GM18867 (cell line): ENCODE data around the gene KSR2.
"Not testable (repeated sequence)": the region's sequence is repeated elsewhere in the genome, so short reads cannot be mapped to it uniquely, and the experiment has no call there.

Source experiments
- ATAC-seq: cut with Tn5 transposase; IDR thresholded peaks from one replicate; pipeline ENCODE4 v1.9.1; 2021; ENCODE audit warnings: mild to moderate bottlenecking, moderate library complexity; ENCODE audit not compliant: unreplicated experiment

Gene KSR2

GRCh38 chr12:117968826-117969659 lies at the start of gene KSR2:
Gene KSR2, minus strand, starts transcription at chr12:117968990. Its CDS starts 735 bp downstream, at chr12:117968255.
- ATAC-seq = peak; percentile 84

- no peak for ATAC-seq
Observed at GRCh38 chr12:118017926-118018325, 49.1 kb upstream of the KSR2 start.

GRCh38 chr12:118016424-118017264 lies 47.9 kb upstream of the KSR2 start, which contains the start of gene RFC5:
Gene RFC5, plus strand, starts transcription at chr12:118016703. Its CDS starts 125 bp downstream, at chr12:118016828.
- ATAC-seq = peak; percentile 98

GRCh38 chr12:118015944-118016343 lies 47.2 kb upstream of the KSR2 start:
- no peak for ATAC-seq

GRCh38 chr12:118015306-118015705 lies 46.5 kb upstream of the KSR2 start:
- no peak for ATAC-seq

- no peak for ATAC-seq
Observed at GRCh38 chr12:118013283-118013682, 44.5 kb upstream of the KSR2 start.

GRCh38 chr12:118011961-118012360 lies 43.2 kb upstream of the KSR2 start:
- ATAC-seq = no peak

- no peak for ATAC-seq
Observed at GRCh38 chr12:118011377-118011776, 42.6 kb upstream of the KSR2 start.

GRCh38 chr12:118010903-118011302 lies 42.1 kb upstream of the KSR2 start:
- ATAC-seq = no peak

- ATAC-seq = not testable (repeated sequence)
Observed at GRCh38 chr12:117999806-118000205, 31.0 kb upstream of the KSR2 start.

GRCh38 chr12:117998719-117999118 lies 29.9 kb upstream of the KSR2 start:
- ATAC-seq = no peak

GRCh38 chr12:117994551-117995438 lies 26.0 kb upstream of the KSR2 start:
- ATAC-seq = no peak

GRCh38 chr12:117986705-117987469 lies 18.1 kb upstream of the KSR2 start:
- no peak for ATAC-seq

- ATAC-seq = no peak
Observed at GRCh38 chr12:117985182-117985581, 16.4 kb upstream of the KSR2 start.

- no peak for ATAC-seq
Observed at GRCh38 chr12:117981267-117981666, 12.5 kb upstream of the KSR2 start.

GRCh38 chr12:117980616-117981015 lies 11.8 kb upstream of the KSR2 start:
- ATAC-seq = no peak

- no peak for ATAC-seq
Observed at GRCh38 chr12:117977373-117977772, 8.6 kb upstream of the KSR2 start.

- ATAC-seq = no peak
Observed at GRCh38 chr12:117975006-117975405, 6.2 kb upstream of the KSR2 start.

GRCh38 chr12:117972301-117972700 lies 3.5 kb upstream of the KSR2 start:
- ATAC-seq = no peak

- no peak for ATAC-seq
Observed at GRCh38 chr12:117970334-117970733, 1.5 kb upstream of the KSR2 start.
